ENCODE measurements around the gene IPO13.
A peak's percentile ranks its signal among the peaks of the same experiment; 100 is the strongest.

The IPO13 gene

DNA sequence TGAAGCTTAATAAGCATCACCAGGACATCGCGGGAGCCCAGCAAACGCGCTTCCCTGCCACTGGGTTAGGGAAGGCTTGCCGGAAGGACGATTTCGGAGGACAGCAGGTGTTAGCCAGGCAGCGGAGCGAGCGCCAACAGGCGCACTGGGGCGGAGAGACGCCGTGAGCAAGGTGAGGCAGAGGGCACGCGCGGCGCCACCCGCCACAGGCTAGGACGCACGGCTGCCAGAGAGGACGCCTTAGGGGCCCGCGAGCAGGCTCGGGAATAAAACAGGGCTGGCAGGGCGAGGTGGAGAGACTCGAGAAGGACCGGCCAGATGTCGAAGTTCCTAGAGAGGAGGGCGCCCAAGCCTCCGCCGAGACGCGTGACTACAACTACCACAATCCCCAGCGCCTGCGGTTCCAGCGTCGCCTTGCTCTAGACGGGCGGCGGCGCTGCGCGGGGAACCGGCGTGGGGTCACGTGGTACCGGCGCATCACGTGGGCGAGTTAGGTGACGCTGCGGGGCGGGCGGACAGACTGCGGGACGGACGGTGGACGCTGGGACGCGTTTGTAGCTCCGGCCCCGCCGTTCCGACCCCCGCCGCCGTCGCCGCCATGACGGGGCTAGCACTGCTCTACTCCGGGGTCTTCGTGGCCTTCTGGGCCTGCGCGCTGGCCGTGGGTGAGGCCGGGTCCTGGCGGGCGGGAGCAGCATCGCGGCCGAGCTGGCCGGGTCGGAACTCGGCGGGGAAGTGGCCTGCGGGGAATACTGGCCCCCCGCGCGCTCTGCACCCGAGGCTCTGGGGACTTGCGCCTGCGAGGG, 27.9 kb downstream of the IPO13 start, which contains the start of gene ATP6V0B:
TSS of gene ATP6V0B (plus strand) at position 518 of the 806 bp plus-strand sequence. CDS start at position 599, 81 bp downstream.
- peak; percentile 97 for DNase-seq

DNA sequence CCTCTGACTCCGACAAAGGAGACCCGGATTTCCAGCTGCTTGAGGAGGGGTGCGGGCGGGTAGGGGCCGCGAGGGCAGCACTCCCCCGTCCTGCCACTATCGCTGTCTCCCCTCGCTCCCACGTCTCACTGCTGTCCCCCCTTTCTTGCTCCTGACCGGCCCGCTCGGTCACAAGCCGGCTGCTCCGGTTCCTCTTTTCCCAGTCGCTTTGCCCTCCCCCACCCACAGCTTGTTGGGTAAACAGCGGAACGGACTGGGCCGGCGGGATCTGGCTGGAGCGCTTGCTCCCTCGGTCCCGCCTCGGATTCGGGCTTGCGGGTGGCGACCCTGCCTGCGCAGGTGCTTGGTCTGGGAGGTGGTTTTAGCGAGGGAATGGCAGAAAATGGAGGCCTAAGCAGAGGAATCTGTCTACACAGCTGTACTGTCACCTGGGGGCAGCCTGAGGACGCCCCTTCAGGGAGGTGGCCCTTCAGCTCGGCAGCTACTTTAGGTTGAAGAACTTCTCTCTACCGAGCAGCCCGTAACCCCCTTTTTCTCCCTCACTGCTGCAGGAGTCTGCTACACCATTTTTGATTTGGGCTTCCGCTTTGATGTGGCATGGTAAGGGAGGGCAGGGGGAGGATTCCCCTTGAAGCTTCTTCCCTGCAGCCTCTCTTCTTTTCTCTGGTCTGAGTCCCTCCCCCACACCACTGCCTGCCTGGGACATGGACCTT, 28.7 kb downstream of the IPO13 start:
- DNase-seq, result peak; percentile 88

DNA sequence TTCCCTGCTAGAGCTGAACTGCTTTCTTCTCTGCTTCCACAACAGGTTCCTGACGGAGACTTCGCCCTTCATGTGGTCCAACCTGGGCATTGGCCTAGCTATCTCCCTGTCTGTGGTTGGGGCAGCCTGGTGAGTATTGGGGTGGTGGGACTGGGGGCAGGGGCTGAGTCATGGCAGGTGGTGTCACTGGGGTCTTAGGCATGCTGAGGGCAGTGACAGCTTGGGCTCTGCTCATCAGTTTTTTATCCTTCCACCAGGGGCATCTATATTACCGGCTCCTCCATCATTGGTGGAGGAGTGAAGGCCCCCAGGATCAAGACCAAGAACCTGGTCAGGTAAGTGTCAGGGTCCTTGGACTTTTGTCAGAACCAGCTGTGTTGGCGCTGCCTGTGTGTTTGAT, 29.3 kb downstream of the IPO13 start:
- no peak for DNase-seq

DNA sequence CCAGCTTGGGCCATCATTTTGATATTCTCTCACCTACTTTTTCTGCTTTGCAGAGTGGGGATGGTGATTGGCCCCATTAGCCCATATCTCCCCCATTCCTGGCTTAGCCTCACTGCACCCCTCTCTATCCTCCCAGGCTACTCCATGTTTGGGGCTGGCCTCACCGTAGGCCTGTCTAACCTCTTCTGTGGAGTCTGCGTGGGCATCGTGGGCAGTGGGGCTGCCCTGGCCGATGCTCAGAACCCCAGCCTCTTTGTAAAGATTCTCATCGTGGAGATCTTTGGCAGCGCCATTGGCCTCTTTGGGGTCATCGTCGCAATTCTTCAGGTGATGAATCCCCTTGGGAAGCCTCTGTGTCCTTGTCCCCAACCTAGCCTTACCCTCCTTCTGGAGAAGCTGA, 30.1 kb downstream of the IPO13 start:
- DNase-seq, result no peak

DNA sequence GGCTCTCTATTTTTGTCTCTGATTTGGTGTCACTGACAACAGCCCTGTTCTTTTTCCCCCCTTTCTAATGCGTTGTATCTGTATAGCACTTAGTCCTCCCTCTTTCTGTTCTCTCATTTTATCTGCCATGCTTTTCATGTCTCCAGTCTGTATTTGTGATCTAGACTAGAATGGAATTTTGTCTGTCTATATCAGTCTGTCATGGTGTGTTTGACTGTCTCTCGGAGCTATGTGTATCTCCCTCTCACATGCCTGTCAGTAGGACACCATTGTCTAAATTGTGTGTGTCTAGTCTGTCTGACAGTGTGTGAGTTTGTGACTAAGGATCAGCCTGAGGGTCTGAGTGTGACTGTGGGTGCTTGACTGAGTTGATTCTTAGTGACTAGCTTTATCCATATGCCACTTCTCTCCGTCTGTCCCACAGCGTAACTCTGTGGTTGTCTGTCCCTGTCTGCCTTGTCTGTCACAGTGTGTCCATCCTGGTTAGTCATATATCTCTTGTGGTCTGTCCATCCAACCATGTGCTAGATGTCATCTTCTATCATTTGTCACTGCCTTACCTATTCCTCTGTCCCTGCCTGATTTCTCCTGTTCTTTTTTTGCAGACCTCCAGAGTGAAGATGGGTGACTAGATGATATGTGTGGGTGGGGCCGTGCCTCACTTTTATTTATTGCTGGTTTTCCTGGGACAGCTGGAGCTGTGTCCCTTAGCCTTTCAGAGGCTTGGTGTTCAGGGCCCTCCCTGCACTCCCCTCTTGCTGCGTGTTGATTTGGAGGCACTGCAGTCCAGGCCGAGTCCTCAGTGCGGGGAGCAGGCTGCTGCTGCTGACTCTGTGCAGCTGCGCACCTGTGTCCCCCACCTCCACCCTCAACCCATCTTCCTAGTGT, 30.9 kb downstream of the IPO13 start:
- DNase-seq, result peak; percentile 29

DNA sequence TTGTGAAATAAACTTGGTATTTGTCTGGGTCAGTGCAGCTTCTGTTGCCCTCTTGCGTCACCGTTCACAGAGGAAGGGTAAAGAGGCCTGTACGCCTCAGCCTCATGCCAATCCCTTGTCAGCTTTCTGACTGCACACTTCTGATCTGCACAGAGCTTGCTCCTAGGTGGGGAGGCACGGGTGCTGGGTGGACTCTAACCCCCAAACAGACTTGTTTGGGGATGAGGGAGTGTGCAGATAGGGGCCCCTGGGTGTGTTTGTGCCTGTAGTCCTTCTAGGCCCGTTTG, 31.5 kb downstream of the IPO13 start:
- DNase-seq, result no peak

DNA sequence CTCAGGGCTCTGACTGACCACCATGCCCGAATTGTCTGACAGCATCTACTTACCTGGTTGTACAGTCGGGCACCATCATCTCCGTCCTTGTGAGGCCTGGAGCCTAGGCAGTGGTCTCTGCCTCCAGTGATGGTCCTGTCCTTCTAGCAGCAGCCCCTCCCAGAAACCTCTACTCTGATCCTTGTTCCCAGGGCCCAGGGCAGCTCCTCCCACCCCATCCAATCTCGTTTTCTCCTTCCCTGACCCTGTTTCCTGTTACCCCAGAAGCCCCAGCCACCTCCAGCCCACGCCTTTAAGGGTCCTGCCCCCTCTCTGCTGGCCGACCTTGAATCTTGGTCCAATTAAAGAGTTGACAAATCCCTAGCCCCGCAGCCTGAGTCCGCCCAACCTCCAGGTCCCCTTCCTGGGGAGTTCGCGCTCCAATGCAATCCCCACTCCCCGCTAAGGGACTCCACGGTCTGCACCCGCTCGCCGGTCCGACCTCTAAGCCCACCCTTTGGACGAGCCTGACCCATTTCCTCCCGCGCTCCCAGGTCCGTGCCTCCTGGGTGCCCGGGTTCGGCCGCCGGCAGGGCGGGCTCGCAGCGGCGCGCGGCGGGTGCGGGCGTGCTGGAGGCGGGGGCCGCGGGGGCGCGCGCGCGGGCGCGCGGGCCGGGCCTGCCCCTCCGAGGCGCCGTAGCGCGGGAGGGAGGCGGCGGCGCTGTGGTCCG, 32.0 kb downstream of the IPO13 start, which contains the start of gene B4GALT2:
TSS of gene B4GALT2 (plus strand) at position 660 of the 710 bp plus-strand sequence. CDS start 1,951 bp downstream, outside the sequence.
- no peak for DNase-seq

DNA sequence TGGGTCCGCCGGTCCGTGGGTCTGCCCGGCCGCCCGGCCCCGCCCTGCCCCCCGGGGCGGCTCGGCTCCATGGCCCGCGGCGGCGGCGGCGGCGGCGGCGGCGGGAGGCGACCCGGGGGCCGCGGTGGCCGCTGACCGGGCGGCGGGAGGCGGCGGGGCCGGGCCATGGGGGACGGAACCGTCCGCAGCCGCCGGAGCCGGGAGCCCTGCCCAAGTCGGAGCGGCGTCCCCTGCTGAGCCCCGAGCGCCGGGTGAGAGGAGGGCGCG, 32.4 kb downstream of the IPO13 start:
- no peak for DNase-seq

DNA sequence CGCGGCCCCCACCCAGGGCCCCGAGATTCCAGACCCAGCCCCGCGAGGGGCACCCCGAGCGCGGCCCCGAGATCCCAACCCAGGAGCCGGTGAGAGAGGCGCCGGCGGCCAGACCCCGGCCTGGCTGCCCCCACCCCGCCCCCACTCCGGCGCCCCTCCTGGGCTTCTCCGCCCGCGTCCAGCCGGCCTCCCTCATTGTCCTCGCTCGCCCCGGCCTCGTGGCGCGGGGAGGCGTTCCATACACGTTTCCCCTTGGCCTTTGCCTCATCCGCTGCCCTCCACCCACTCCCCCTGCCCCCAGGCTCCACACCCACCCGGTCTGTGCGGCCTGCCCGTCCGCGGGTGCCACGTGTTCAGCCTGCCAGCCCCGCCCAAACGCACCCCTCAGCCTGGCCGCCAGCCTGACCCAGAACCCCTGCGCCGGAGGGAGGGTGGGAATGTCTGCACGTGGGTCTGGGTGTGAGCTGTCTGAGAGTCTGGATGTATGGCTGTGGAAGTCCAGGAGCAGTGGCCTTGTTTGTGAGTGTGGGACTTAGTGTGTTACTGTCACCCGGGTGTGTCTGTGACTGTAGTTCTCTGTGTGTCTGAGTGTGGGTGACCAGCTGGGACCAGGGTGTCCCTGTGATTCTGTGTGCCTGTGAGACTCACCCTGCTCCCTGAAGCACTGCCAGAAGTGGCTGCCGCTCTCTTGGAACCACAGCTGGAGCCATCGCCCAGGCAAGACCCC, 32.9 kb downstream of the IPO13 start:
- DNase-seq, result no peak

DNA sequence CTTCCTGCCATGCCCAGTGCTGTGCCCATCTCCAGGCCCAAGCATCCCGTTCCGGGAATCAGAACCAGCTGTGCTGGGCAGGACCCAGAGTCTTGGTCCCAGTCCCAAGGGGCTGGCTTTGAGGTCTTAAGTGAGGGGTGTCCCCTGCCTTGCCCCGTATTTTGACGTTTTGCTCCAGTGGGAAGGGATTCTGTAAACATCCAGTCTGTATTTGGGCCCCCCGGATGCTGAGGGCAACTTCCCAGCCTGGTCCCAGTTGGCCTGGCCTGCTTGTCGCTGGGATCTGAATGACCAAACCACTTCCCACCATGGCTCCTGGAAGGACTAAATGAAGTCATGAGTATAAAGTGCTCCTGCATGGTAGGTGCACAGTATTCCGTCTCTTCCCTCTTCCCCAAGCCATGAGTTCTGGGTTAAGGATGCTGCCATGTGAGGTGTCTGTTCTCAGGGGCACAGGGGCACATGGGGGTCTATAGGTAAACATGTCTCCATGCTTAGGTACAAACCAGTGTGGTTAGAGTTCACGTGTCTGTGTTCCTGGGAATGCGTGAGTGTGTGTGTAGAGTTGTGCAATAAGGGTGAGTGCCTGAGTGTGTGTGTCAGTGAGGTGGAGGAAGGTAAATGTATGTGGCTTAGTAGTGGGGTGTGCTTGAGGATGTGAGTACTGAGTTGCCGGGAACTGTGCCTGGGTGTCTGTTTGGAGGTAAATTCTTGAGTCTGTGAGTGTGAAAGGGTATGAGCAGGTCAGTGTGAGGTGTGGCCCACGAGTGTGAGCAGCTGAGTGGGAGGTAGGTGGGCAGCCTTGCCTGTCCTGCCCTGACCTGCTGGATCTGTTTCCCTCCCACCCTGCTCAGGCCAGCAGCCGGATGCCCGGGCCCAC, 33.7 kb downstream of the IPO13 start:
- no peak for DNase-seq

DNA sequence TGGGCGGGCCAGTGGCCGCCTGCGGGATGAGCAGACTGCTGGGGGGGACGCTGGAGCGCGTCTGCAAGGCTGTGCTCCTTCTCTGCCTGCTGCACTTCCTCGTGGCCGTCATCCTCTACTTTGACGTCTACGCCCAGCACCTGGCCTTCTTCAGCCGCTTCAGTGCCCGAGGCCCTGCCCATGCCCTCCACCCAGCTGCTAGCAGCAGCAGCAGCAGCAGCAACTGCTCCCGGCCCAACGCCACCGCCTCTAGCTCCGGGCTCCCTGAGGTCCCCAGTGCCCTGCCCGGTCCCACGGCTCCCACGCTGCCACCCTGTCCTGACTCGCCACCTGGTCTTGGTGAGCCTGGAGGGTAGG, 34.4 kb downstream of the IPO13 start:
- DNase-seq, result no peak

DNA sequence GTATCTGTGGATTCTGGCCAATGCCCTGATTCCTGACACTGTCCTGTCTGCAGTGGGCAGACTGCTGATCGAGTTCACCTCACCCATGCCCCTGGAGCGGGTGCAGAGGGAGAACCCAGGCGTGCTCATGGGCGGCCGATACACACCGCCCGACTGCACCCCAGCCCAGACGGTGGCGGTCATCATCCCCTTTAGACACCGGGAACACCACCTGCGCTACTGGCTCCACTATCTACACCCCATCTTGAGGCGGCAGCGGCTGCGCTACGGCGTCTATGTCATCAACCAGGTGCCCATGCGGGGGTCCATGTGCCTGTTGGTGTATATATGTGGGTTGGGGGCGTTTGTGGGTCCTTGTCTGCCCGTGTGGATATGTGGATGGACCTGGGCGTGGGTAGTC, 34.9 kb downstream of the IPO13 start:
- DNase-seq, result no peak

DNA sequence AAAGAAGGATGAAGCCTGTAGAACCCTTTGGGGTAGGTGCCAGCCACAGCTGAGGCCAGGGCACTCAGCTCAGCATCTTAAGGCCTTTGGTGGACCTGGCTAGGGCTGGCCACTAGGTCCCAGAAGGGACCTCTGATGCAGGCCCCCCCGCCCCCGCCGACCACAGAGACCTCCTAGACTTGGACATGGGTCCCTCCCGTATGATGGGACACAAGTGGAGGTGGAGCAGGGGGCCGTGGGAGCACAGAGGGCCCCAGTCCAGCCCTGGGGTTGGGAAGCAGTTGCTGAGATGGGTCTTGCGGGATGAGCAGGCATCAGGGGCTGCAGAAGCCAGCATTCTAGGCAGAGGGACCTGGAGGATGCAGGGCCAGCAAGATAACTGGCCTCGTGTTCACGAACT, 35.5 kb downstream of the IPO13 start:
- no peak for DNase-seq

DNA sequence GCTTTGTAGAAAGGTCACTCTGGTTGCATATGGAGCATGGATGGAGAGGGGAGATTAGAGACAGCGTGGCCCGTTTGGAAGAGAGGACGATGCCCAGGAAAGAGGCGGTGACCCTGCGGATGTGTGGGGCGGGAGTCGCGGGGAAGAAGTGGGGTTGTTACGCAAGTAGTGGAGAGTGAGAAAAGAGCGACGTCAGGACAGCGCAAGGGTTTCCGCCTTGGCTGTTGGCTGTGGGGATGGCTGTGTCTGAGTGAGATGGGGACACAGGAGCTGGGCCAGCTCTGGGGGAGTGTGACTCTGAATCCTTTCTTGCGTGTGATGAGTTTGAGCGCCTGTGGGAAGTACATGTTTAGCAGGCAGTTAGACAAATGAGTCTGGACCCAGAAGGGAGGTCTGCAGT, 36.1 kb downstream of the IPO13 start:
- DNase-seq, result peak; percentile 52

DNA sequence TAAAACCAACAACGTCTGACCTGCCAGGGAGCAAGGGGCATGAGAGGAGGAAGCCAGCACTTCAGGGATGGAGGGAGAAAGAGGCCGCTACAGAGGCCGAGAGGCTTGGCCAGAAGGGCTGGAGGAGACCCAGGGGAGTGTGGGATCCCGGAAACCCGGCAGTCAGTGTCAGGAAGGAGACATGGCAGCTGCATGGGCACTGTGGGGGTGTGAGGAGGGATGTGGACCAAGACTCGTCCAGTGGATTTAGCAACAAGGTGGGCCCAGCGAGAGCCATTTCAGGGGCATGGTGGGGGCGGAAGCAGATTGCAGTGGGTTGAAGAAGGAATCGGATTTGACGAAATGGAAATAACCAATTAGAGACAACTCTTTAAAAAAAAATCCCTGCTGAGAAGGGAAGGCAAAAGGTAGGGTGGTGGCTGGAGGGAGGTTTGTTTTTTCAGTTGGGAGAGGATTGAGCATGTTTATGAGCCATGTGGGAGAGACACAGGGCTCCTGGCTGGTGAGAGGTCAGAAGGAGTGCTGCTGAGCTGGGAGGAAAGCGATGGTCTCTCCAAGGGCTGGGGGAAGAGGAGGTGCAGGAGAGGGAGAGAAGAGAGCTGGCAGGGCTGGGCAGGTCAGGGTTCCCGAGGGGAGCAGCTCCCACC, 36.6 kb downstream of the IPO13 start:
- no peak for DNase-seq

DNA sequence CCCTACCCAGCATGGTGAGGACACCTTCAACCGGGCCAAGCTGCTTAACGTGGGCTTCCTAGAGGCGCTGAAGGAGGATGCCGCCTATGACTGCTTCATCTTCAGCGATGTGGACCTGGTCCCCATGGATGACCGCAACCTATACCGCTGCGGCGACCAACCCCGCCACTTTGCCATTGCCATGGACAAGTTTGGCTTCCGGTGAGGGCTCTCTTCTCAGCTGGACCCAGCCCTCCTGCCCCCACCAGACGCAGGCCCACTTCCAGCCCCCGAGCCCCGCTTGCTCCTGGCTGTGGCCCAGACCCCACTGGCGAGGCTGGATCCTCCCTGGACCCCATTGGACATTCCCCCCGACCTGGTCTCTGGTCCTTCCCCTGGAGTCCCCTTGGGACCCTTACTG, 38.1 kb downstream of the IPO13 start:
- no peak for DNase-seq

DNA sequence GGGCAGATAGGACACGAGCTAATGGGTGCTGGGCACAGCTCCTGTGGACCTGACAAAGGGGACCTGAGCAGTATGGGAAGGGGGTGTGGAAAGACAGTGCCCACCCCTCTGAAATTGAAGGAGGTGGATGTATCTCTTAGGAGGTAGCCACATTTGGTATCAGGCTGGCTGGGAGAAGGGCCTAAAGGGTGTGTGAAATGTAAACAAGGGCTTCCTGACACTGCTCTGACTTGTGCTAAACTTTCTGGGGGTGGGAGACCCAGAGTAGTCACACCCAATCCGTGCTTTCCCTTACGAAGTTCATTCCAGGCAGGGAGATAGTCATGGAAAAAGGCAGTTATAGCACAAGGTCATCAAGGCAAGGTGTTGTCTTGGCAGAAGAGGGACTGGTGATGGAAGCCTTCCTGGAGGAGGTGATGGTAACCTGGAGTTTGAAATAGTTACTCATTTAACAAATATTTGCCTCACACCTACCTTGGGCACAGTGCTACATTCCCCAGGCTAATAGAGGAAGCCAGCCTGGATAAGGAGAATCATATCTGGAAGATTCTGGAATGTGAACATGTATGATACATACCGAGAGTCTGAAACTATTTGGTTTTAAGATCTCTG, 39.3 kb downstream of the IPO13 start:
- no peak for DNase-seq

DNA sequence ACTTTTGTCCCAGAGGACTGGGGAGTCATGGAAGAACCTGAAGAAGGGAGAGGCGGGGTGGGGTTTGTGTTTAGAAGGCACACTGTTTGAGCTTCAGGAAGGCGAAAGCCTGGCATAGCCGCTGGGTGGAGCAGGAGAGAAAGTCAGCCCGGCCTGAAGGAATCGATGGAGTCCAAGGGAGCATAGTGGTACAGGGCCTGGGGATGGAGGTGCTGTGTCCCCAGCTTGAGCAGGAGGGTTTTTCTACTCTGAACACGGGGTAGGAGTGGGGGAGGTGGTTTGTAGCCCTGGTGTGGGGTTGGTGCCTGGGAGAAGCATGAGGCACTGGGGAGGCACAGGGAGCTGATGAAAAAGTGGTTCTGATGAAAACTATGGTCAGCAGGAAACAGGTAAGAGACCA, 40.0 kb downstream of the IPO13 start:
- no peak for DNase-seq

DNA sequence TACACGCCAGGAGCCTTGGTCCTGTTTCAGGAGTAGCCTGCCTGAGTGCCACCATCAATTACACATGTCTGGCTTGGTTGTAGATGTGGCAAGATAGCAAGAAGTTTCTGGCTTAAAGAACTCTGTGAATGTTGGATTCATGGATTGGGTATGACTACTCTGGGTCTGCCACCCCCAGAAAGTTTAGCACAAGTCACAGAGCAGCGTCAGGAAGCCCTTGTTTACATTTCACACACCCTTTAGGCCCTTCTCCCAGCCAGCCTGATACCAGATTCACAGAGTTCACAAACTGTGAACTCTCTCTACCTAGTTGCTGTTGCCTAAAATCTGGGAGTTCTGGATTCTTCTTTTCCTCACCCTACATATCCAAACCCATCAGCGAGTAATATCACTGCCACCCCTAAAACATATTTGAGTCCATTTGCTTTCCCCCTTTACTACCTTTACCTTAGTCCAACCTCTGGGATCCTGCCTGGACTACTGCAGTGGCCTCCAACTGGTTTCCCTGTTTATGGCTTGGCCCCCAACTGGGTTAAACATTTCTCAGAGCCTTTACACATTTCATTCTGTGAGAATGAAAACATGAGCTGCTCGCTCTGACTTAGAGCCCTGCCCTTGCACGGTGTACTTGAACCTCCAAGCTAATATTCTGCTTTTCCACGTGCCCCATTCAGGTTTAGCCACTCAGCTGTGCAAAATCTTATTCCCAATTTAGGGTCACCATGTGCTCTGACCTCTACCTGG, 40.6 kb downstream of the IPO13 start:
- DNase-seq, result no peak

Measured in inflammatory macrophage treated with lipopolysaccharide for 4 hours (primary cell).